Ovary (tissue), 10 donors: ENCODE measurements around the gene KRTAP26-1. TPM values are rescaled to one million over a fixed set of nuclear protein-coding genes. Genes with fewer than 3 reads are reported as not detected.

Experiments
- DNase-seq, 5 donors: peaks; one replicate each; pipeline ENCODE4 v3.0.0-alpha.2; 2019 to 2020
- H3K27ac ChIP-seq, 2 donors: fragments of 200-600 bp; one replicate each; pipeline versions ENCODE4 v1.5.1 to v1.8.0; 2019 to 2022
- H3K27me3 ChIP-seq: fragments of 200-600 bp; one replicate; pipeline ENCODE4 v1.8.0; 2022
- H3K36me3 ChIP-seq: fragments of 200-600 bp; sonication (generic); one replicate; pipeline ENCODE4 v1.5.1; 2019
- H3K4me1 ChIP-seq: one replicate; pipeline ENCODE4 v1.8.1; 2013; ENCODE audit warnings: mild to moderate bottlenecking, moderate library complexity; ENCODE audit not compliant: insufficient read depth
- H3K4me3 ChIP-seq: fragments of 200-600 bp; sonication (generic); one replicate; pipeline ENCODE4 v1.5.1; 2017
- H3K9me3 ChIP-seq, 2 donors: fragments of 200-600 bp in 1 of 2; sonication (generic) in 1 of 2; one replicate each; pipeline versions ENCODE4 v1.5.1 to v1.8.1; 2013 to 2019; ENCODE audit warnings: mild to moderate bottlenecking in 1 of 2, moderate library complexity in 1 of 2
- EP300 ChIP-seq: sonication (generic); formaldehyde crosslinking; IDR thresholded peaks from one replicate; pipeline ENCODE4 v1.6.1; 2017; ENCODE audit warnings: antibody characterized with exemption
- POLR2A ChIP-seq: fragments of 450-650 bp; IDR thresholded peaks from one replicate; pipeline ENCODE4 v1.6.1; 2017; ENCODE audit warnings: antibody characterized with exemption, mild to moderate bottlenecking, moderate library complexity
- WGBS, 3 donors: extraction: QIAGEN DNeasy Blood & Tissue Kit in 1 of 3; methylation state at CpG; one replicate each; pipeline versions ENCODE4 v1.1.5 to v1.1.7; 2013 to 2017; 5-methylcytosine and 5-hydroxymethylcytosine counted together
- intact Hi-C, 4 donors: fragments of 100-400 bp; cut with DNase I; formaldehyde crosslinking; loops; one replicate each; pipeline versions ENCODE4 v1.11.0 to v1.15.1; 2022 to 2023
- long read RNA-seq, 3 donors: library from polyadenylated mRNA in 2 of 3; unstranded in 2 of 3; transcript quantifications; one replicate each; pipeline ENCODE4 v2.0.0 and lab custom pipeline, GENCODE V29; 2021 to 2026
- polyA plus RNA-seq, 2 donors: library from polyadenylated mRNA; stranded (reverse); fragments of 200-250 nt in 1 of 2; fragments of 350-450 nt in 1 of 2; fragmentation: Illumina TruSeq in 1 of 2; extraction: RNeasy Lipid Tissue Mini Kit (QIAGEN cat#74804) in 1 of 2; gene quantifications; one replicate each; pipeline ENCODE4 v1.2.3, GENCODE V29; 2013 to 2014
- total RNA-seq, 7 donors: library from RNA; depleted of rRNA in 2 of 7; stranded (reverse); fragments of >200 nt in 2 of 7; fragmentation: NEBNext Ultra II Directional in 3 of 7; extraction: Animal tissue kit (Norgen Biotek cat#: 25700) in 3 of 7; gene quantifications; one replicate each; pipeline versions ENCODE4 v1.1.0 to v1.2.4, GENCODE V29; 2016 to 2023
- TF ChIP-seq, protein P1 (sequence below), 3 donors: fragments of 450-650 bp in 2 of 3; fragments of 200-600 bp in 1 of 3; IDR thresholded peaks; one replicate each; pipeline versions ENCODE4 v1.5.1 to v1.8.0; 2016 to 2022; ENCODE audit warnings: antibody characterized with exemption in 3 of 3, mild to moderate bottlenecking in 1 of 3
- donor health status: DM: no; HTN: no; CAD: no; lungs with moderate emphysema.
- donor health status: DM: no; HTN: no; CAD: no.
- donor health status: Bipolar disorder and iron deficiency.
- donor health status: DM: yes; HTN: yes; CAD: no.
- donor health status: DM: no; HTN: no; CAD: no.
- donor health status: DM: yes; HTN: yes; CAD: no.

Gene KRTAP26-1, protein sequence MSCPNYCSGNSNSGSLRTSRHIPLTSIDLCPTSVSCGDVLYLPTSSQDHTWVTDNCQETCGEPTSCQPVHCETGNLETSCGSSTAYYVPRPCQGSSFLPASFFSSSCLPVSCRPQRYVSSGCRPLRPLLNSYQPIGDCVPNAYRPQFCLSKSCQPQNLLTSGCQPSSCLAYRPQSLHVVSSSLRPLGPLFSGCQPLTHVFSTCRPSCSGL
- total RNA-seq (not detected), polyA plus RNA-seq (not detected)
- long read RNA-seq, donor 1 = 0 reads
- long read RNA-seq, donor 2 = 0 reads
- long read RNA-seq, donor 3 = 0 reads

DNA sequence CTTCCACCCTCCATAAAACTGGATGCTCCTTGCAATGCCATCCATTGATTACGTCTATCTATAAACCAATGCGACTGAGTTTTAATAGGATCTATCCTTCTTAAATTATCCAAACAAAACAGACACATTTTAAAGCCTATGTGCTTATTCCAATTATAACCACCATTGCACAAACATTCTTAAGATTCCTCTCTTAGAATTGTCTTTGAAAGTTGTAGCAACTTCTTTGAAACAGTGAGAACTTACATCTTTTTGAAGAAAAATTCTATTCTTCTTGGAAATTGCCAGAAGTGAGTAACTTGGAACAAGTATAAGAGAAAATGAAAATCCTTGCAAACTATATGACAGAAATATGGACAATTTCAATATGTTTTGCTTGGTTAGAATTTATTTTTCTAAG is at the start of gene KRTAP26-1:
Gene KRTAP26-1, minus strand, starts transcription at position 101 of the 400 bp plus-strand sequence. CDS start 280 bp downstream, outside the sequence.
- DNase-seq = no peak
- TF ChIP-seq POLR2A = no peak
- no peak for TF ChIP-seq EP300
- TF ChIP-seq, protein P1, sequence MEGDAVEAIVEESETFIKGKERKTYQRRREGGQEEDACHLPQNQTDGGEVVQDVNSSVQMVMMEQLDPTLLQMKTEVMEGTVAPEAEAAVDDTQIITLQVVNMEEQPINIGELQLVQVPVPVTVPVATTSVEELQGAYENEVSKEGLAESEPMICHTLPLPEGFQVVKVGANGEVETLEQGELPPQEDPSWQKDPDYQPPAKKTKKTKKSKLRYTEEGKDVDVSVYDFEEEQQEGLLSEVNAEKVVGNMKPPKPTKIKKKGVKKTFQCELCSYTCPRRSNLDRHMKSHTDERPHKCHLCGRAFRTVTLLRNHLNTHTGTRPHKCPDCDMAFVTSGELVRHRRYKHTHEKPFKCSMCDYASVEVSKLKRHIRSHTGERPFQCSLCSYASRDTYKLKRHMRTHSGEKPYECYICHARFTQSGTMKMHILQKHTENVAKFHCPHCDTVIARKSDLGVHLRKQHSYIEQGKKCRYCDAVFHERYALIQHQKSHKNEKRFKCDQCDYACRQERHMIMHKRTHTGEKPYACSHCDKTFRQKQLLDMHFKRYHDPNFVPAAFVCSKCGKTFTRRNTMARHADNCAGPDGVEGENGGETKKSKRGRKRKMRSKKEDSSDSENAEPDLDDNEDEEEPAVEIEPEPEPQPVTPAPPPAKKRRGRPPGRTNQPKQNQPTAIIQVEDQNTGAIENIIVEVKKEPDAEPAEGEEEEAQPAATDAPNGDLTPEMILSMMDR (IDR thresholded peaks at IDR 0.05) = no peak
- Histone ChIP-seq H3K4me3 (no peak within 1 kb of the TSS), H3K9me3 (no peaks in the 10 kb centered on the region), H3K27ac (no peak within 1 kb of the TSS), H3K36me3 (no peaks in the 10 kb centered on the region), H3K27me3 (no peaks in the 10 kb centered on the region), H3K4me1 (no peaks in the 10 kb centered on the region)
- WGBS, 3 donors = 81 to 89% (median 82%) methylated on average over 2 of the region's 2 CpGs
- intact Hi-C loops = no loop called here

DNA sequence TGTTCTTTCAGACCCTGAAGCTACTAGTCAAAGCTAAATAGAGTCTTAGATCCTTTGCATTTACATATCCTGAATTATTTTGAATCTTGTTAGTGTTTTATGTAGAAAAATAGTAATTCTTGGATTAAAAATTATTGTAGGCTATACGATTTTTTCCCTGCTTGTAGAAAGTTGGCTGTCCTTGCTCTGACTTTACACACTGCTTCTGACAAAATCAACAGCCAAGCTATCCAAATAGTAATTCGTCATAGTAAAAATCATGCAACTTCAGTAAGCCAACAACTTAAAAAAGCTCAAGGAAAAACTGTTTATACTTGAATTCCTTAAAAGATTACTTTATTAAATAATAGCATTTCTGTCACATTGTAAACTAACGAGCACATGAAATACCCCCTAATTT is 35.8 kb upstream of the KRTAP26-1 start:
- 15 to 25% (median 25%) methylated on average over 3 of the region's 3 CpGs for WGBS, 3 donors
- Histone ChIP-seq H3K4me1 (no peaks in the 10 kb centered on the region), H3K9me3 (no peaks in the 10 kb centered on the region), H3K27me3 (no peaks in the 10 kb centered on the region), H3K36me3 (no peaks in the 10 kb centered on the region), H3K27ac (no peak overlapping the region), H3K4me3 (no peak overlapping the region)
- intact Hi-C loops = no loop called here
- TF ChIP-seq, protein P1 (IDR thresholded peaks at IDR 0.05) = no peak
- no peak for TF ChIP-seq POLR2A
- no peak for TF ChIP-seq EP300
- DNase-seq = no peak

DNA sequence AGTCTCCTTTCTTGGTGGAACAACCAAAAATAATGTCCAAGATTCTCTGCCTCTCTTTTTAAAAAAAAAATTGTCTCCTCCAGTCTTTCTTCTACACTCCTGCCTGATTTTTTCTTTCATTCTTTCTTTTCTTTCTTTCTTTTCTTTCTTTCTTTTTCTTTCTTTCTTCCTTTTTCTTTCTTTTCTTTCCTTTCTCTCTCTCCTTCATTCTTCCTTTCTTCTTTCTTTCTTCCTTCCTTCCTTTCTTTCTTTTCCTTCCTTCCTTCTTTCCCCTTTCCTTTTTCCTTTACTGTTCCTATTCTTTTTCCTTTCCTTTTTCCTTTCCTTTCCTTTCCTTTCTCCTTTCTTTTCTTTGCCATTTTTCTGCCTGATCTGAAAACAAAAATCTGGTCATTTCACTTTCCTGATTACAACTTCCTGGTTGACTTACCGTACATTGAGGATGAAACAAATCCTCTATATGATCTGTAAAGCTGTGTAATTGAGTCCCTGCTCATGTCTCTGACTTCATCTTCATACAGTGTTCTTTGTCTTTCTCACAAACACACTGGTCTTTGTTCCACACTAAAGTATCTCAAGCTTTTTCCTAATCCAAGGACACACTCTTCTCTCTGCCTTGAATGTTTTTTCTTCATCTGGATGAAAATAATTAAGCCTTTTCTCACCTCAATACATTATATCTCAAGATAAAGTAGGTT is 34.3 kb upstream of the KRTAP26-1 start:
- intact Hi-C loops = no loop called here
- Histone ChIP-seq H3K27ac (no peak overlapping the region), H3K4me3 (no peak overlapping the region), H3K27me3 (no peaks in the 10 kb centered on the region), H3K36me3 (no peaks in the 10 kb centered on the region), H3K9me3 (no peaks in the 10 kb centered on the region), H3K4me1 (no peaks in the 10 kb centered on the region)
- WGBS, 3 donors = 69 to 92% (median 85%) methylated on average over 1 of the region's 1 CpG
- TF ChIP-seq, protein P1 (IDR thresholded peaks at IDR 0.05) = no peak
- TF ChIP-seq POLR2A = no peak
- no peak for TF ChIP-seq EP300
- no peak for DNase-seq

DNA sequence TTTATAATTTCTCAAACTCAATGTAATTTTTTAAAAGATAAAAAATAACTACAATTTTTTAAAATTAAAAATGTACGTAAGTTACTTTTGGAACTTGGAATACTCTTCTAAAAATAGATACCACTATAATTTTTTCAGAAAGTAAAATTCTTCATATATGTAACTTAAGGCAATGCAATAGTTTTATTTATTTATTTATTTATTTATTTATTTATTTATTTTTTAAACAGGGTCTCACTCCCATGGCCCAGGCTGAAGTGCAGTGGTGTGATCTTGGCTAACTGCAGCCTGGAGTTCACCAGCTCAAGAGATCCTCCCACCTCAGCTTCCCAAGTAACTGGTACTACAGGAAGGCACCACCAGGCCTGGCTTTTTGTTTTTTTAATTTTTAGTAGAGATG is 31.4 kb upstream of the KRTAP26-1 start:
- TF ChIP-seq, protein P1 (IDR thresholded peaks at IDR 0.05) = no peak
- no peak for TF ChIP-seq POLR2A
- no peak for TF ChIP-seq EP300
- Histone ChIP-seq H3K9me3 (no peaks in the 10 kb centered on the region), H3K4me1 (no peaks in the 10 kb centered on the region), H3K27me3 (no peaks in the 10 kb centered on the region), H3K27ac (no peak overlapping the region), H3K36me3 (no peaks in the 10 kb centered on the region), H3K4me3 (no peak overlapping the region)
- intact Hi-C loops = no loop called here
- DNase-seq = no peak
- WGBS, 3 donors = 87 to 91% (median 89%) methylated on average over 1 of the region's 1 CpG
